Neutrophil (primary cell): ENCODE results near the gene ALDH1L2.

Source experiments
- H3K27ac ChIP-seq: fragments of 200-600 bp; sonication (generic); 2 replicates; pipeline ENCODE4 v1.5.1; 2016; ENCODE audit warnings: mild to moderate bottlenecking, moderate library complexity
- H3K27me3 ChIP-seq: fragments of 200-600 bp; sonication (generic); 2 replicates; pipeline ENCODE4 v1.6.0; 2016; ENCODE audit warnings: mild to moderate bottlenecking
- H3K36me3 ChIP-seq: fragments of 200-600 bp; sonication (generic); 2 replicates; pipeline ENCODE4 v1.5.1; 2017
- H3K4me1 ChIP-seq, 2 experiments: fragments of 200-600 bp in 1 of 2; sonication (generic) in 1 of 2; 1 replicate in 1 of 2; 2 replicates in 1 of 2; pipeline versions ENCODE4 v1.5.1 to v1.6.1; 2013 to 2016; ENCODE audit warnings: low read depth in 1 of 2, low read length in 1 of 2, mild to moderate bottlenecking in 1 of 2, moderate library complexity in 1 of 2; ENCODE audit not compliant: control insufficient read depth in 1 of 2, insufficient read depth in 1 of 2
- H3K4me3 ChIP-seq, 2 experiments: fragments of 200-600 bp in 1 of 2; sonication (generic) in 1 of 2; 1 replicate in 1 of 2; 2 replicates in 1 of 2; pipeline ENCODE4 v1.5.1; 2013 to 2016; ENCODE audit warnings: low read depth in 1 of 2, low read length in 1 of 2, mild to moderate bottlenecking in 1 of 2, moderate library complexity in 1 of 2
- H3K9me3 ChIP-seq: fragments of 200-600 bp; sonication (generic); 2 replicates; pipeline ENCODE4 v1.5.1; 2016
- CTCF ChIP-seq: fragments of 200-600 bp; sonication (generic); IDR thresholded peaks from 2 replicates; pipeline ENCODE4 v1.5.1; 2016; ENCODE audit warnings: antibody characterized with exemption

The ALDH1L2 gene

GRCh38 chr12:105083031-105083430 is 1.2 kb downstream of the ALDH1L2 start:
- Histone ChIP-seq H3K27me3 (peaks cover 41% of the 10 kb centered on the region), H3K4me3 (no peak overlapping the region), H3K4me1 (peaks cover 7 to 14% of the 10 kb centered on the region in 2 experiments), H3K36me3 (no peaks in the 10 kb centered on the region), H3K27ac (no peak overlapping the region), H3K9me3 (no peaks in the 10 kb centered on the region)
- no peak for TF ChIP-seq CTCF

GRCh38 chr12:105078712-105079570 is 5.3 kb downstream of the ALDH1L2 start:
- no peak for TF ChIP-seq CTCF
- Histone ChIP-seq H3K4me1 (peaks cover 6% of the 10 kb centered on the region in 2 experiments), H3K27ac (no peak overlapping the region), H3K27me3 (peaks cover 25% of the 10 kb centered on the region), H3K9me3 (no peaks in the 10 kb centered on the region), H3K4me3 (no peak overlapping the region), H3K36me3 (no peaks in the 10 kb centered on the region)

GRCh38 chr12:105077435-105077834 is 6.8 kb downstream of the ALDH1L2 start:
- TF ChIP-seq CTCF, result no peak
- Histone ChIP-seq H3K9me3 (no peaks in the 10 kb centered on the region), H3K4me3 (no peak overlapping the region), H3K27me3 (peaks cover 10% of the 10 kb centered on the region), H3K27ac (no peak overlapping the region), H3K4me1 (no peaks in the 10 kb centered on the region), H3K36me3 (no peaks in the 10 kb centered on the region)

- no peaks in the 10 kb centered on the region for H3K36me3 ChIP-seq
- H3K4me3 ChIP-seq, result no peak overlapping the region
- TF ChIP-seq CTCF, result no peak
- peaks cover 7% of the 10 kb centered on the region for H3K27me3 ChIP-seq
- H3K4me1 ChIP-seq, result no peaks in the 10 kb centered on the region
- H3K9me3 ChIP-seq, result no peaks in the 10 kb centered on the region
- H3K27ac ChIP-seq, result no peak overlapping the region
Observed at GRCh38 chr12:105076913-105077312, 7.3 kb downstream of the ALDH1L2 start.

- Histone ChIP-seq H3K36me3 (no peaks in the 10 kb centered on the region), H3K4me1 (no peaks in the 10 kb centered on the region), H3K9me3 (no peaks in the 10 kb centered on the region), H3K27me3 (no peaks in the 10 kb centered on the region), H3K4me3 (no peak overlapping the region), H3K27ac (no peak overlapping the region)
- TF ChIP-seq CTCF, result no peak
Observed at GRCh38 chr12:105076098-105076497, 8.2 kb downstream of the ALDH1L2 start.
